NCI-H2196 (cell line): ENCODE results near the gene STRA8.

ENCODE experiments used
- DNase-seq: peaks from one replicate; lab custom pipeline; 2025; ENCODE audit not compliant: unreplicated experiment; lab: John Stamatoyannopoulos, UW

Gene STRA8

GRCh38 chr7:135300913-135301765 is 67.5 kb downstream of the STRA8 start:
- DNase-seq, result no peak
